K562 (cell line): ENCODE data around the gene CLDN7. TPM values are rescaled to one million over a fixed set of nuclear protein-coding genes. Genes with fewer than 3 reads are reported as not detected.

Experiments
- CEBPG ChIP-seq, 3 experiments: fragments of 200-800 bp in 1 of 3; sonication (Bioruptor generic) in 1 of 3; sonication (generic) in 1 of 3; formaldehyde crosslinking in 1 of 3; IDR thresholded peaks in 2 of 3; conservative IDR thresholded peaks in 1 of 3; 2 replicates each; pipeline versions ENCODE4 v1.6.1 to v1.8.0; 2016 to 2022; ENCODE audit warnings: missing compliant biosample characterization in 2 of 3, missing genetic modification characterization in 2 of 3, mild to moderate bottlenecking in 1 of 3, missing genetic modification reagents in 1 of 3
- CHD7 ChIP-seq: fragments of 200-600 bp; sonication (generic); IDR thresholded peaks from one replicate; pipeline ENCODE4 v1.6.1; 2012; ENCODE audit warnings: mild to moderate bottlenecking, low read depth, low read length, inconsistent platforms
- HDAC1 ChIP-seq, 2 experiments: fragments of 450-650 bp; IDR thresholded peaks; 2 replicates each; pipeline ENCODE4 v1.6.1; 2016 to 2017; ENCODE audit warnings: inconsistent platforms in 1 of 2, mild to moderate bottlenecking in 1 of 2, moderate library complexity in 1 of 2
- MAZ ChIP-seq, 2 experiments: fragments of 450-650 bp in 1 of 2; sonication (generic) in 1 of 2; formaldehyde crosslinking; IDR thresholded peaks in 1 of 2; conservative IDR thresholded peaks in 1 of 2; 2 replicates each; pipeline versions ENCODE4 v1.4.0 to v1.5.0; 2020; ENCODE audit warnings: mild to moderate bottlenecking in 1 of 2, missing genetic modification reagents in 1 of 2
- NR2C2 ChIP-seq, 2 experiments: fragments of 200-800 bp in 1 of 2; sonication (Bioruptor generic) in 1 of 2; sonication (generic) in 1 of 2; formaldehyde crosslinking in 1 of 2; IDR thresholded peaks; 2 replicates each; pipeline versions ENCODE4 v1.6.1 to v1.8.0; 2016 to 2022; ENCODE audit warnings: mild to moderate bottlenecking in 1 of 2, missing compliant biosample characterization in 1 of 2, missing genetic modification characterization in 1 of 2, missing genetic modification reagents in 1 of 2
- NR4A1 ChIP-seq, 2 experiments: fragments of 250-450 bp in 1 of 2; fragments of 450-650 bp in 1 of 2; sonication (Bioruptor Pico) in 1 of 2; IDR thresholded peaks; 2 replicates each; pipeline versions ENCODE4 v1.4.0 to v1.6.1; 2016 to 2020; ENCODE audit warnings: mild to moderate bottlenecking in 2 of 2, missing compliant biosample characterization in 1 of 2, missing genetic modification characterization in 1 of 2, moderate library complexity in 1 of 2
- POLR2B ChIP-seq: fragments of 450-650 bp; IDR thresholded peaks from 2 replicates; pipeline ENCODE4 v1.6.1; 2018; ENCODE audit warnings: low read depth; ENCODE audit not compliant: partially characterized antibody
- PURB ChIP-seq: sonication (generic); formaldehyde crosslinking; IDR thresholded peaks from 2 replicates; pipeline ENCODE4 v1.9.0; 2021; ENCODE audit warnings: low read depth, mild to moderate bottlenecking, missing genetic modification reagents
- SETDB1 ChIP-seq: IDR thresholded peaks from one replicate; pipeline ENCODE4 v1.6.1; 2012; ENCODE audit warnings: low read length, control low read depth, inconsistent platforms
- ZC3H4 ChIP-seq: sonication (generic); formaldehyde crosslinking; IDR thresholded peaks from 2 replicates; pipeline ENCODE4 v1.9.0; 2021; ENCODE audit warnings: missing genetic modification reagents, borderline replicate concordance
- ZNF134 ChIP-seq: fragments of 250-450 bp; sonication (Bioruptor Pico); conservative IDR thresholded peaks from 2 replicates; pipeline ENCODE4 v1.4.0; 2020
- ZNF77 ChIP-seq: fragments of 250-450 bp; sonication (Bioruptor Pico); IDR thresholded peaks from 2 replicates; pipeline ENCODE4 v1.5.0; 2020
- polyA plus RNA-seq, 8 experiments: library from polyadenylated mRNA; depleted of rRNA in 4 of 8; stranded (reverse) in 5 of 8; unstranded in 3 of 8; fragments of >200 nt; fragmentation: Nextera tagmentation in 2 of 8; fragmentation: Illumina TruSeq in 1 of 8; extraction: Ambion mirVana in 2 of 8; extraction: Trizol in 1 of 8; gene quantifications; 2 replicates each; pipeline versions ENCODE4 v1.2.1 to v1.2.3, GENCODE V29; 2011 to 2014; ENCODE audit warnings: inconsistent platforms in 1 of 8, missing spikeins in 1 of 8
- total RNA-seq, 7 experiments: library from RNA; depleted of rRNA in 6 of 7; stranded (reverse); fragments of >200 nt in 6 of 7; fragmentation: Illumina TruSeq in 2 of 7; extraction: Trizol in 2 of 7; gene quantifications; 2 replicates each; pipeline versions ENCODE4 v1.2.1 to v1.2.3, GENCODE V29; 2011 to 2021; ENCODE audit warnings: low replicate concordance in 1 of 7

Gene CLDN7
- total and polyA plus RNA-seq, 9 of the 15 experiments (the other 6 are each of a cell fraction or from before 2014, with no cell fraction given): 2.2 to 14.5 (median 7.6) TPM

GRCh38 chr17:7234083-7234951, 28.0 kb downstream of the CLDN7 start, which contains the start of gene DVL2 (continued):
- no peak for TF ChIP-seq CHD7
- peak; percentile 37; the same call in 1 of the 2 replicates for TF ChIP-seq ZC3H4
- no peak for TF ChIP-seq CEBPG (CRISPR knock-in tag; IDR thresholded peaks at IDR 0.05)
- TF ChIP-seq CEBPG (tag; conservative IDR thresholded peaks at IDR 0.05 in 1 of 2, IDR thresholded peaks at IDR 0.05 in 1 of 2): no peak
- TF ChIP-seq MAZ (CRISPR knock-in tag; conservative IDR thresholded peaks at IDR 0.05 in 1 of 2, IDR thresholded peaks at IDR 0.05 in 1 of 2): peak; percentile 86 to 95
- TF ChIP-seq NR2C2 (CRISPR knock-in tag; IDR thresholded peaks at IDR 0.05): no peak
- peak; percentile 76 for TF ChIP-seq NR2C2 (tag; IDR thresholded peaks at IDR 0.05)
- TF ChIP-seq NR4A1 (CRISPR knock-in tag; IDR thresholded peaks at IDR 0.05): no peak
- TF ChIP-seq NR4A1 (tag; IDR thresholded peaks at IDR 0.05): 0 out of 2 replicates have a peak, but pooled peaks have one; percentile 21
- TF ChIP-seq PURB (CRISPR knock-in tag): no peak
- TF ChIP-seq ZNF134 (CRISPR knock-in tag): no peak
- TF ChIP-seq ZNF77: peak; percentile 86; the same call in 1 of the 2 replicates
- peak; percentile 91 for TF ChIP-seq POLR2B
- peak in 1 of 2 experiments; percentile 89; a peak in 2 of 4 replicates for TF ChIP-seq HDAC1 (IDR thresholded peaks at IDR 0.05)
- TF ChIP-seq SETDB1: no peak
